ENCODE measurements around the gene CCDC182.

GRCh38 chr17:57726213-57726790 is 18.8 kb downstream of the CCDC182 start:
- no peak for TF ChIP-seq CTCF (IDR thresholded peaks at IDR 0.05)
- no peak for TF ChIP-seq MAX (IDR thresholded peaks at IDR 0.05; ENCODE audit: low read depth)
- TF ChIP-seq IRF3 (IDR thresholded peaks at IDR 0.05; ENCODE audit: low read depth, low read length) = no peak
- TF ChIP-seq NFIC (IDR thresholded peaks at IDR 0.05; ENCODE audit: borderline replicate concordance) = no peak
- TF ChIP-seq EZH2phosphoT487 (IDR thresholded peaks at IDR 0.05; ENCODE audit: borderline replicate concordance, low read depth) = no peak
- TF ChIP-seq YY1 (IDR thresholded peaks at IDR 0.05; ENCODE audit: low read depth) = no peak
- no peak for TF ChIP-seq TAF1 (IDR thresholded peaks at IDR 0.05; ENCODE audit: borderline replicate concordance, low read depth, low read length)

All from SK-N-SH (cell line).